GM03348 (cell line): ENCODE measurements around the gene FUZ.
A peak's percentile ranks its signal among the peaks of the same experiment; 100 is the strongest.

Source experiments
- DNase-seq: peaks from one replicate; pipeline ENCODE4 v3.0.0; 2012; ENCODE audit warnings: low spot score

Gene FUZ

GRCh38 chr19:49850487-49851342 is 37.6 kb upstream of the FUZ start, which contains the start of gene PTOV1:
Gene PTOV1, plus strand, starts transcription at chr19:49851159.
- DNase-seq, result peak; percentile 98

GRCh38 chr19:49850221-49850486 is 37.1 kb upstream of the FUZ start:
- DNase-seq, result no peak

DNA sequence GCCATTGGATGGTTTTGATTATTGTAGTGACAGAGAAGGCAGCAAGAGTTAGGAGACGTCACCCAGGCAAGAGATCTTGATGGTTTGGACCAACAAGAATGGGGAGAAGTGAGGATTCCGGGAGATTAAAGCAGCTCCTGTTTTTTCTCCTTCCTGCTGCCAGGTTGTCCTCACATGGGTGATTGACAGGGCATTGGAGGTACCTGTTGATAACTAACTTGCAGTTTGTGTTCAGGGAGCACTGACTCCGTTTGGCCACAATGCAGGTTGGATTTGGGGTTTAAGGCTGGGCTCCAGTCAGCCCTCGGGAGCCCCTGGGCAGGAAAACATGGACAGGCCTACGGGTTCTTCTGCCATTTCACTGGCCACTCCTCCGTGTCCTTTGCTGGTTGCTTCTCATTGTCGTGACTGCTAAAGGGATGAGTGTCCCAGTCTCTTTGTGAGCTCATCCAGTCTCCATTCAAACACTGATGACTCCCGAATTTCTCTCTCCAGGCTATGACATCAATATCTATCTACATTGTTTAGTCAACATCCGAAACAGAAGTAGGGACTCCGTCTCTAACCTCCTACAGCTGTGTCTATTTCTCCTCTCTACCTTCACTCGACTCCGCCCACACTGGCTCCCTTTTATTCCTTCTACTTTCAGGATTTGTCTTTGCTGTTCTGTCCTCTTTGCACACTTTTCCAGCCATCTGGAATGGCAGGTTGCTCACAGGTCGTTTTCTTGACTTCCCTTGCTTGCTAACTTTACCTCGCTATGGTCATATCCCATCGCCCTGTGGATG is 36.5 kb upstream of the FUZ start:
- DNase-seq, result no peak

- no peak for DNase-seq
Measured at GRCh38 chr19:49848938-49849337, 35.8 kb upstream of the FUZ start.

GRCh38 chr19:49847731-49848696 is 34.9 kb upstream of the FUZ start:
- DNase-seq, result peak; percentile 41

GRCh38 chr19:49846408-49846807 is 33.3 kb upstream of the FUZ start:
- DNase-seq, result no peak

DNA sequence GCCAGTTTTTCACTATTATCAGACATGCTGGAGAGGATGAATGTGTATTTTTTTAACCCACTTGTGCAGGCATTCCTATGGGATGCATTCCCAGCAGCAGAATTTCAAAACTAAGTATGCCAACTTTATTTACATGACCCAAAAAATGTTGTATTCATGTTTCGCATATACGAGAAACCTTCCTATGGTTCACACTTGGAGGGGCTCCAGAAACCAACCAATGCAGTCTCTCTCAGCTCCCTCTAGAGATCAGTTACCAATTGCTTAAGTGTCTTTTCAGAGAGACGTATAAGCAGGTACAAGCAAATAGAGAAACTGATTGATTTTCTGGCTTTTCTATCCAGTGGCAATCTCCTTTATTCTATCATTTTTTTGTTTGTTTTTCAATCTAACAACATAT is 32.3 kb upstream of the FUZ start:
- DNase-seq, result no peak

GRCh38 chr19:49844138-49845095 is 31.3 kb upstream of the FUZ start:
- no peak for DNase-seq

DNA sequence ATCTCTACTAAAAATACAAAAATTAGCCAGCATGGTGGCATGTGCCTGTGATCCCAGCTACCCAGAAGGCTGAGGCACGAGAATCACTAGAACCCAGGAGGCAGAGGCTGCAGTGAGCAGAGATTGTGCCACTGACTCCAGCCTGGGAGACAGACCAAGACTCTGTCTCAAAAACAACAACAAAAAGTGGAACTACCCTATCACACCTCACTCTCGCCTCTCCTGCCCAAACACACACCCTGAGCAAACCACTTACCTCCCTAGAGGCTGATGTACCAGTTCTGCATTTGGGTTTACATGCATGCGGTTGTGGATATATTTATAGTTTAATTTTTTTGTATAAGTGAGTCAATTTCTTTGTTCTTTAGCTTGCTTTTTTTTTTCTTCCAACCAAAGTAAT is 30.2 kb upstream of the FUZ start:
- DNase-seq, result no peak

GRCh38 chr19:49840736-49841249 is 27.7 kb upstream of the FUZ start:
- no peak for DNase-seq

- DNase-seq, result no peak
Measured at GRCh38 chr19:49840321-49840720, 27.2 kb upstream of the FUZ start.

DNA sequence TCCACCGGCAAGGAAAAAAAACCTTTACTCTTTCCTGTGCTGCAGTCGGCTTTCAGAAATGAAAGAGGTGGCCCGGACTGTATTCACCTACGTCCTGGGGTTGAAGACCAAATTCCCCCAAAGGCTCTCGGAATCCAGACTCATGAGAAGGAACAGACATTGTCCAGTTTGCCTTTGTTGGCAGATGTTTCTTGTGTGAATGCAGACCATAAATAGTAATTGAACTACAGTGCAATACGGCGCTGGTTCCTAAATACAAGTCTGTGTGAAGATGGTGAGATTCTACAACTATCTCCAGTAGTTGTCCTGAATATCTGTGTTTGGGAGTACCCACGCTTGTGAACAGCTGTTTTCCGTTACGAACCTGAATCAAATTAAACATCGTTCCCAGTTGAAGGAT is 26.6 kb upstream of the FUZ start:
- no peak for DNase-seq

DNA sequence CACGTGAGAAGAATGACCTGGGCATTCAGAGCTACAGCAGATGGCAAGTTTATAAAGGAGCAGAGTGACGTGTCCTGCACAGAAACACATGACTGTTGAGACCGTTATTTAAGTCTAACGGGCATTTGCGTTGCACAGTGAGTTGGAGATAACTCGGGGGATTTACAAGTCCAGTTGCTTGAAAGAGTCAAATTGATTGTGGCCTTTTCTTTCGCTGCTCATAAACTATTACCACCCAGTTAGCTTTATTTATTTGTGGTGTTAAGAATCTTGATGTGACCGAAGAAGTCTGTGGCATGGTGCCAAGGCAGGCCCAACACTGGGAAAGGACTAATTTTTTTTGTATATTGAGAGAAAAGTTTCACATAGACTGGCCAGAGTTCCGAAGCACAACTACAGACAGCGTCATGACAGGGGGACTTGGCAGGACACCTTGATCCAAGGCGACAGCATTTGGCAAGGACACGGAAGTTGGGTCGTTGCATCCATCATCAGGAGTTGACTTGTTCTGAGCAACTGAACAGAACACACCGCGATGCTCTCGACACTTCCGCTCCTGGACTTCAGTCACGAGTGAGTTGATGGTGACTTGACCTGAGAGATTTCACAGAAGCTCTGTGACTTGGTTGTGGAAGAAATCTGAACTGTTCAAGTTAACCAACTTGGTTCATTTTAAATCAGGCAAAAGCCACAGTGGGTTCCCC is 25.9 kb upstream of the FUZ start:
- DNase-seq, result no peak

GRCh38 chr19:49837425-49837824 is 24.3 kb upstream of the FUZ start:
- no peak for DNase-seq

- DNase-seq, result no peak
Measured at GRCh38 chr19:49837009-49837310, 23.9 kb upstream of the FUZ start.

GRCh38 chr19:49836176-49837008 is 23.3 kb upstream of the FUZ start:
- DNase-seq, result no peak

DNA sequence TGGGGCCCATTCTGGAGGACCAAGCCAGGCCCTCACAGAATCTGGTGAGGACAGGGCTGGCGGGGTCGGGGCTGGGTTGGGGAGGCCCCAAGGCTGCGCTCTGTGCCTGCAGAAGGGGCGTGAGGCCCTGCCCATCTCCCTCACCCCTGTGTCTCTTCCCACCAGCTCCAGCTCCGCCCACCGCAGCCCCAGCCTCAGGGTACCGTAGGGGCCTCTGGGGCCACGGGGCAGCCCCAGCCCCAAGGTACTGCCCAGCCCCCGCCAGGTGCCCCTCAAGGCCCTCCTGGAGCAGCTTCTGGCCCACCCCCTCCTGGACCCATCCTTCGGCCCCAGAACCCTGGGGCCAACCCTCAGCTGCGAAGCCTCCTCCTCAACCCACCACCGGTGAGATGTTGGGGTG is 22.5 kb upstream of the FUZ start:
- DNase-seq, result no peak

DNA sequence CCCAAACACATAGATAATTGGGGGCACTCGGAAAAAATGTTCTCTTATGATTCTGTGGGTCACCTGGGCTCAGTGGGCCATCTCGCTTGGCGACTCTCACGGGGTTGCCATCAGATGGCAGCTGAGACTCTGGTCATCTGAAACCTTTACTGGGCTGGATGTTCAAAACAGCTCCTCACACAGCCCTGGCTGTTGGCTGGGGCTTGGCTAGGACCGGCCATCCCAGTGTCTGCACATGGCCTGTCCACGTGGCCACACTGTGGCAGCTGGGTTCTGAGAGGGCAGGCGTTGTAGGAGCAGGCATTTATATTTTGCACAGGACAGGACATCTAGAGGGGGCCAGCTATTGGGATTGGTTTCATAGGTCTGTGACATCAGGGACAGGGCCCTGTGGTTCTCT is 20.5 kb upstream of the FUZ start:
- DNase-seq, result no peak

DNA sequence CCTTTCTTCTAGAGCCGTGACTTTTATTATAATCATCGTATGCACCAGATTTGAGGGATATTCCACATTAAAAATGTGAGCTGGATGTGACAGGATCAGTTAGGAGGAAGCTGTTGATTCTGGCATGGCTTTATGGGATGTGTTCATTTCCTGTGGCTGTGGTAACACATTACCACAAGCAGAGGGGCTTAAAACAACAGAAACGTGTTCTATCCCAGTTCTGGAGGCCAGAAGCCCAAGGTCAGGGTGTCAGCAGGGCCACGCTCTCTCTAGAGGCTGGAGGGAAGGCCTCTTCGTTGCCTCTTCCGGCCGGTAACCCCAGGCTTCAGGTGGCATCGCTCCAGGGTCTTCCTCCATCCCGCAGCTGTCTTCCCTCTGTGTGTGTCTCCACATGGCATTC is 19.5 kb upstream of the FUZ start:
- DNase-seq, result no peak

DNA sequence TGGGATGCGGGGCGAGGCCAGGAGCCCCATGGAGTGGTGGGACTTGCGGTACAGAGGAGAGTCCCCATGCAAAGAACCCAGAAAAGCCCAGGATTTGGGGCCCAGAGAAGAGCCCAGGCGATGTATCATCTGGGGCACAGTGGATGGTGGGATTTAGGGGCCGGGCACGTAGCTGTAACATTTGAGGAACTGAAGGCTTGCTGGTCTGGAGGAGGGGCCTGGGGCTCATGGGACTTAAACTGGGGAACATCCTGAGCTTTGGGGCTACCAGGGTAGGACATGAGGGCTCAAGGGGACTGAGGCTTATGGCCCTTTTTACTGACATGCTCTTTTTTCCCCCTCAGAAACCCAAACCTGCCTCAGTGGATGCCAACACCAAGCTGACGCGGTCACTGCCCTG is 18.5 kb upstream of the FUZ start:
- DNase-seq, result no peak
